OCI-LY3 (cell line): ENCODE results near the gene BLTP2.

Experiments used
- H2AFZ ChIP-seq: fragments of 200-600, 300-600 bp; shearing (Covaris generic); 2 replicates; pipeline ENCODE4 v1.6.0; 2014; ENCODE audit warnings: antibody characterized with exemption, low read depth, low read length
- H3K27ac ChIP-seq: fragments of 200-600, 300-600 bp; sonication (generic); 2 replicates; pipeline ENCODE4 v1.5.1; 2014; ENCODE audit warnings: mild to moderate bottlenecking, low read length, moderate library complexity, mixed read lengths
- H3K27me3 ChIP-seq: fragments of 200-600, 300-600 bp; sonication (generic); 2 replicates; pipeline ENCODE4 v1.6.1; 2014; ENCODE audit warnings: low read depth, low read length, mixed read lengths
- H3K36me3 ChIP-seq: fragments of 200-600, 300-600 bp; sonication (generic); replicated peaks from 2 replicates; pipeline ENCODE3; 2014; ENCODE audit warnings: low read depth, low read length, mixed read lengths
- H3K4me1 ChIP-seq: fragments of 300-600, 200-600 bp; sonication (generic); 2 replicates; pipeline ENCODE4 v1.6.1; 2014; ENCODE audit warnings: low read length, mixed read lengths
- H3K4me2 ChIP-seq: fragments of 200-600, 300-600 bp; sonication (generic); 2 replicates; pipeline ENCODE4 v1.6.1; 2014; ENCODE audit warnings: low read length, mixed read lengths
- H3K4me3 ChIP-seq: fragments of 300-600, 200-600 bp; sonication (generic); 2 replicates; pipeline ENCODE4 v1.5.1; 2014; ENCODE audit warnings: antibody characterized with exemption, mild to moderate bottlenecking, low read length, moderate library complexity
- H3K79me2 ChIP-seq: fragments of 300-600, 200-600 bp; shearing (Covaris generic); 2 replicates; pipeline ENCODE4 v1.6.1; 2014; ENCODE audit warnings: mild to moderate bottlenecking, low read length, mixed read lengths
- H3K9ac ChIP-seq: fragments of 300-600, 200-600 bp; shearing (Covaris generic); 2 replicates; pipeline ENCODE4 v1.6.0; 2014; ENCODE audit warnings: mild to moderate bottlenecking, low read length, moderate library complexity
- H3K9me3 ChIP-seq: fragments of 200-600, 300-600 bp; shearing (Covaris generic); 2 replicates; pipeline ENCODE4 v1.6.1; 2014; ENCODE audit warnings: low read length, mixed read lengths; ENCODE audit not compliant: insufficient read depth
- H4K20me1 ChIP-seq: fragments of 200-600, 300-600 bp; sonication (generic); 2 replicates; pipeline ENCODE4 v1.6.1; 2016; ENCODE audit warnings: low read length, mixed read lengths; ENCODE audit not compliant: insufficient read depth
- CTCF ChIP-seq: fragments of 200-600, 300-600 bp; sonication (generic); IDR thresholded peaks from 2 replicates; pipeline ENCODE4 v1.5.1; 2014; ENCODE audit warnings: antibody characterized with exemption, low read length, low read depth
- EZH2phosphoT487 ChIP-seq: fragments of 200-600 bp; shearing (Covaris generic); IDR thresholded peaks from 2 replicates; pipeline ENCODE4 v1.6.1; 2018; ENCODE audit warnings: antibody characterized with exemption, mixed run types, low read depth

BLTP2 gene

GRCh38 chr17:28675980-28676379, 31.0 kb upstream of the BLTP2 start:
- Histone ChIP-seq H2AFZ (no peak overlapping the region), H3K27ac (no peak overlapping the region), H3K36me3 (peaks cover 57% of the 10 kb centered on the region), H3K4me2 (no peak overlapping the region), H3K9me3 (no peaks in the 10 kb centered on the region), H4K20me1 (no peaks in the 10 kb centered on the region), H3K4me3 (no peak overlapping the region), H3K9ac (no peak overlapping the region), H3K27me3 (no peaks in the 10 kb centered on the region), H3K4me1 (no peaks in the 10 kb centered on the region), H3K79me2 (no peaks in the 10 kb centered on the region)
- TF ChIP-seq EZH2phosphoT487 (no peak), CTCF (peak; percentile 35)

GRCh38 chr17:28675490-28675889, 30.5 kb upstream of the BLTP2 start:
- Histone ChIP-seq H3K4me1 (no peaks in the 10 kb centered on the region), H3K4me2 (no peak overlapping the region)

GRCh38 chr17:28669918-28670317, 25.0 kb upstream of the BLTP2 start:
- no peaks in the 10 kb centered on the region for H3K27me3 ChIP-seq
- no peaks in the 10 kb centered on the region for H3K9me3 ChIP-seq
- peaks cover 9% of the 10 kb centered on the region; the same call in 1 of the 2 replicates for H4K20me1 ChIP-seq
- no peak overlapping the region for H3K4me3 ChIP-seq
- H3K9ac ChIP-seq = no peak overlapping the region
- no peak for TF ChIP-seq CTCF
- TF ChIP-seq EZH2phosphoT487 = no peak
- peaks cover 49% of the 10 kb centered on the region for H3K36me3 ChIP-seq
- no peak overlapping the region for H3K27ac ChIP-seq
- H2AFZ ChIP-seq = no peak overlapping the region
- no peak overlapping the region for H3K4me2 ChIP-seq
- peaks cover 41% of the 10 kb centered on the region for H3K79me2 ChIP-seq
- H3K4me1 ChIP-seq = no peaks in the 10 kb centered on the region

More at GRCh38 chr17:28675490-28675889, 30.5 kb upstream of the BLTP2 start:
- Histone ChIP-seq H3K9me3 (no peaks in the 10 kb centered on the region), H2AFZ (no peak overlapping the region), H3K36me3 (peaks cover 60% of the 10 kb centered on the region), H4K20me1 (no peaks in the 10 kb centered on the region), H3K79me2 (no peaks in the 10 kb centered on the region), H3K4me3 (no peak overlapping the region), H3K27ac (no peak overlapping the region), H3K27me3 (no peaks in the 10 kb centered on the region), H3K9ac (no peak overlapping the region)
- TF ChIP-seq EZH2phosphoT487 (no peak), CTCF (no peak)

GRCh38 chr17:28667870-28668269, 22.9 kb upstream of the BLTP2 start:
- Histone ChIP-seq H3K4me3 (no peak overlapping the region), H2AFZ (no peak overlapping the region), H3K4me2 (no peak overlapping the region), H3K9ac (no peak overlapping the region), H3K9me3 (no peaks in the 10 kb centered on the region), H3K79me2 (peaks cover 62% of the 10 kb centered on the region), H3K27ac (no peak overlapping the region), H3K4me1 (peaks cover 7% of the 10 kb centered on the region), H3K27me3 (no peaks in the 10 kb centered on the region), H4K20me1 (peaks cover 16% of the 10 kb centered on the region; the same call in 1 of the 2 replicates), H3K36me3 (peaks cover 36% of the 10 kb centered on the region)
- TF ChIP-seq CTCF = no peak
- no peak for TF ChIP-seq EZH2phosphoT487
